GM19238 (cell line): ENCODE results near the gene KCNMB2.
"Not testable (repeated sequence)": the region's sequence is repeated elsewhere in the genome, so short reads cannot be mapped to it uniquely, and the experiment has no call there.

Experiments used
- DNase-seq: peaks from one replicate; pipeline ENCODE4 v3.0.0; 2011; ENCODE audit warnings: low spot score; ENCODE audit not compliant: insufficient read length

Gene KCNMB2

GRCh38 chr3:178859900-178860436, 323.7 kb downstream of the KCNMB2 start:
- DNase-seq = not testable (repeated sequence)

- DNase-seq = no peak
Observed at GRCh38 chr3:178868681-178869080, 332.4 kb downstream of the KCNMB2 start.

- no peak for DNase-seq
Observed at GRCh38 chr3:178870085-178870484, 333.8 kb downstream of the KCNMB2 start.

- DNase-seq = no peak
Observed at GRCh38 chr3:178875157-178875556, 338.9 kb downstream of the KCNMB2 start.

- DNase-seq = no peak
Observed at GRCh38 chr3:178875836-178876235, 339.6 kb downstream of the KCNMB2 start.

GRCh38 chr3:178880274-178880673, 344.0 kb downstream of the KCNMB2 start:
- DNase-seq = no peak
